Right atrium auricular region (tissue), 2 donors: ENCODE data around the gene CLEC2D. TPM values are rescaled to one million over a fixed set of nuclear protein-coding genes. Genes with fewer than 3 reads are reported as not detected.
A peak's percentile ranks its signal among the peaks of the same experiment; 100 is the strongest.
"Not testable (repeated sequence)": the region's sequence is repeated elsewhere in the genome, so short reads cannot be mapped to it uniquely, and the experiment has no call there.

ENCODE experiments used
- DNase-seq: peaks from one replicate; pipeline ENCODE4 v3.0.0-alpha.2; 2019; ENCODE audit warnings: low spot score
- H3K27ac ChIP-seq, 2 donors: fragments of 200-600 bp; sonication (generic); 1 replicate in 1 of 2; 2 replicates in 1 of 2; pipeline ENCODE4 v1.5.1; 2016 to 2019
- H3K27me3 ChIP-seq, 2 donors: fragments of 200-600 bp; sonication (generic); one replicate each; pipeline versions ENCODE4 v1.5.1 to v1.6.0; 2017 to 2019
- H3K36me3 ChIP-seq: fragments of 200-600 bp; sonication (generic); one replicate; pipeline ENCODE4 v1.5.1; 2016
- H3K4me1 ChIP-seq, 2 donors: fragments of 200-600 bp; sonication (generic); one replicate each; pipeline versions ENCODE4 v1.5.1 to v1.6.0; 2017 to 2019
- H3K4me3 ChIP-seq, 2 donors: fragments of 200-600 bp; sonication (generic); 1 replicate in 1 of 2; 2 replicates in 1 of 2; pipeline ENCODE4 v1.5.1; 2017 to 2019; ENCODE audit warnings: mild to moderate bottlenecking in 1 of 2, moderate library complexity in 1 of 2
- H3K9me3 ChIP-seq, 2 donors: fragments of 200-600 bp; sonication (generic); one replicate each; pipeline ENCODE4 v1.5.1; 2019
- total RNA-seq, 2 donors: library from RNA; depleted of rRNA; stranded (reverse); fragments of >200 nt; gene quantifications; one replicate each; pipeline ENCODE4 v1.1.0, GENCODE V29; 2016
- TF ChIP-seq, protein P1 (sequence below), 2 donors: fragments of 200-600 bp; sonication (generic); IDR thresholded peaks; one replicate each; pipeline ENCODE4 v1.5.1; 2019; ENCODE audit warnings: antibody characterized with exemption in 2 of 2

The CLEC2D gene
- total RNA-seq, 2 donors from 2014 or later: 6.5 to 6.9 TPM

DNA sequence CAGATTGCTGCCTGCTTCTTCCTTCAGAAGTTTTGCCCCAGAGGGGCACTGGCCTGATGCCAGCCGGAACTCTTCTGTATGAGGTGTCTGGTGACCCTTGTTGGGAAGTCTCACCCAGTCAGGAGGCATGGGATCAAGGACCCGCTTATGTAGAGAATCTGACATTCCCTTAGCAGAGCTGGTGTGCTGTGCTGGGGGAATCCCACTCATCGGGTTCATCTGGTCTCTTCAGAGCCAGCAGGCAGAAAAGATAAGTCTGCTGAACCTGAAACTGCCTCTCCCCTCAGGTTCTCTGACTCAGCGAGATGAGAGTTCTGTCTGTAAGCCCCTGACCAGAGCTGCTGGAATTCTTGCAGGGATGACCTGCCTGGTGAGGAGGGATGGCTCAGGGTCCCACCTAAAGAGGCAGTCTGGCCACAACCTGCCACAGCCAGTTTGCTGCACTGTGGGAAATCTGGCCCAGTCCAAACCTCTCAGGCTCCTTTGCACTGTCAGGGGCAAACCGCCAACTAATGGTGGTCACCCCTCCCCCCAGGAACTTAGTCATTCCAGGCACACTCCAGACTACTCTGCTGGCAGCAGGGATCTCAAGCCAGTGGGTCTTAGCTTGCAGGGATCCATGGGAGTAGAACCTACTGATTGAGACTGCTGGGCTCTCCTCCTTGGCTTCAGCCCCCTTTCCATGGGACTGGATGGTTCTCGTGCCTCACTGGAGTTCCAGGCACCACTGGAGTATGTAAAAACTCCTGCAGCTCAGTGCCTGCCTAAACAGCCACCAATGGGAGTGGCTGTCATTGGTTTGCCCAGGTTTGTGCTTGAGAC lies 4.1 kb downstream of the CLEC2D start:
- Histone ChIP-seq H3K9me3 (no peaks in the 10 kb centered on the region), H3K4me1 (peaks cover 0 to 14% of the 10 kb centered on the region in 2 donors), H3K4me3 (no peak overlapping the region), H3K36me3 (no peaks in the 10 kb centered on the region), H3K27ac (peak overlapping the region; percentile 19 to 57), H3K27me3 (no peaks in the 10 kb centered on the region)
- TF ChIP-seq, protein P1, sequence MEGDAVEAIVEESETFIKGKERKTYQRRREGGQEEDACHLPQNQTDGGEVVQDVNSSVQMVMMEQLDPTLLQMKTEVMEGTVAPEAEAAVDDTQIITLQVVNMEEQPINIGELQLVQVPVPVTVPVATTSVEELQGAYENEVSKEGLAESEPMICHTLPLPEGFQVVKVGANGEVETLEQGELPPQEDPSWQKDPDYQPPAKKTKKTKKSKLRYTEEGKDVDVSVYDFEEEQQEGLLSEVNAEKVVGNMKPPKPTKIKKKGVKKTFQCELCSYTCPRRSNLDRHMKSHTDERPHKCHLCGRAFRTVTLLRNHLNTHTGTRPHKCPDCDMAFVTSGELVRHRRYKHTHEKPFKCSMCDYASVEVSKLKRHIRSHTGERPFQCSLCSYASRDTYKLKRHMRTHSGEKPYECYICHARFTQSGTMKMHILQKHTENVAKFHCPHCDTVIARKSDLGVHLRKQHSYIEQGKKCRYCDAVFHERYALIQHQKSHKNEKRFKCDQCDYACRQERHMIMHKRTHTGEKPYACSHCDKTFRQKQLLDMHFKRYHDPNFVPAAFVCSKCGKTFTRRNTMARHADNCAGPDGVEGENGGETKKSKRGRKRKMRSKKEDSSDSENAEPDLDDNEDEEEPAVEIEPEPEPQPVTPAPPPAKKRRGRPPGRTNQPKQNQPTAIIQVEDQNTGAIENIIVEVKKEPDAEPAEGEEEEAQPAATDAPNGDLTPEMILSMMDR (IDR thresholded peaks at IDR 0.05): no peak
- DNase-seq: no peak

DNA sequence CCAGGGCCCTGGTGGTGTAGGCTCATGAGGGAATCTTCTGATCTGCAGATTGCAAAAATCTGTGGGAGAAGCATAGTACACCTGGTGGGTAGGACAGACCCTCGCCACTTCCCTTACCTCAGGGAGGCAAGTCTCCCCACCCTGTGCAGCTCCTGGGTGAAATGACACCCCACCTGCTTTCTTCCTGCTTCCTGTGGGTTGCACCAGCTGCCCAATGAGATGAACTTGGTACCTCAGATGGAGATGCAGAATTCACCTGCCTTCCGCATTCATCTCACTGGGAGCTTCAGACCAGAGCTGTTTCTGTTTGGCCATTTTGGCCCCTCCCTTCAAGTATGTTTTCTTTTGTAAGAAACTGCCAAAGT lies 4.7 kb downstream of the CLEC2D start:
- peak overlapping the region in 1 of 2 donors; percentile 13 for H3K27ac ChIP-seq
- H3K4me1 ChIP-seq: peaks cover 0 to 13% of the 10 kb centered on the region in 2 donors
- TF ChIP-seq, protein P1 (IDR thresholded peaks at IDR 0.05): no peak
- no peaks in the 10 kb centered on the region for H3K27me3 ChIP-seq
- H3K9me3 ChIP-seq: no peaks in the 10 kb centered on the region
- no peaks in the 10 kb centered on the region for H3K36me3 ChIP-seq
- H3K4me3 ChIP-seq: no peak overlapping the region
- DNase-seq: no peak

DNA sequence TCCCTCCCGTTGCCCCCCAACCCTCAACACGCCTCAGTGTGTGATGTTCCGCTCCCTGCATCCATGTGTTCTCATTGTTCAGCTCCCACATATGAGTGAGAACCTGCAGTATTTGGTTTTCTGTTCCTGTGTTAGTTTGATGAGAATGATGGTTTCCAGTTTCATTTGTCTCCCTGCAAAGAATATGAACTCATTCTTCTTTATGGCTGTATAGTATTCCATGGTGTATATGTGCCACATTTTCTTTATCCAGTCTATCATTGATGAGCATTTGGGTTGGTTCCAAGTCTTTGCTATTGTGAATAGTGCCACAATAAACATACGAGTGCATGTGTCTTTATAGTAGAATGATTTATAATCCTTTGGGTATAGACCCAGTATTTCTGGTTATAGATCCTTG lies 13.0 kb downstream of the CLEC2D start:
- H3K27ac ChIP-seq, H3K36me3 ChIP-seq, H3K4me1 ChIP-seq, DNase-seq, H3K9me3 ChIP-seq, H3K27me3 ChIP-seq, H3K4me3 ChIP-seq: not testable (repeated sequence)

DNA sequence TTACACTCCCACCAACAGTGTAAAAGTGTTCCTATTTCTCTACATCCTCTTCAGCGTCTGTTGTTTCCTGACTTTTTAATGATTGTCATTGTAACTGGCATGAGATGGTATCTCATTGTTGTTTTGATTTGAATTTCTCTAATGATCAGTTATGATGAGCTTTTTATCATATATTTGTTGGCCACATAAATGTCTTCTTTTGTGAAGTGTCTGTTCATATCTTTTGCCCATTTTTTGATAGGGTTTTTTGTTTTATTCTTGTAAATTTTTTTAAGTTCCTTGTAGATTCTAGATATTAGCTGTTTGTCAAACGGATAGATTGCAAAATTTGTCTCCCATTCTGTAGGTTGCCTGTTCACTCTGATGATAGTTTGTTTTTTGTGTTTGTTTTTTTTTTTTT lies 13.4 kb downstream of the CLEC2D start:
- H3K9me3 ChIP-seq, DNase-seq, H3K4me3 ChIP-seq, H3K27ac ChIP-seq, H3K4me1 ChIP-seq, H3K27me3 ChIP-seq: not testable (repeated sequence)
- H3K36me3 ChIP-seq: peaks cover 10% of the 10 kb centered on the region

DNA sequence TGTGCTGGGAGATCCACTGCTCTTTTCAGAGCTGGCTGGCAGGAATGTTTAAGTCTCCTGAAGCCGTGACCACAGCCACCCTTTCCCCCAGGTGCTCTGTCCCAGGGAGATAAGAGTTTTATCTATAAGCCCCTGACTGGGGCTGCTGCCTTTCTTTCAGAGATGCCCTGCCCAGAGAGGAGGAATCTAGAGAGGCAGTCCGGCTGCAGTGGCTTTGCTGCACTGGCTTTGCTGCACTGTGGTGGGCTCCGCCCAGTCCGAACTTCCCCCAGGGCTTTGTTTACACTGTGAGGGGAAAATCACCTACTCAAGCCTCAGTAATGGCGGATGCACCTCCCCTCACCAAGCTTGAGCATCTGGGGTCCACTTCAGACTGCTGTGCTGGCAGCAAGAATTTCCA lies 15.9 kb downstream of the CLEC2D start:
- not testable (repeated sequence) for H3K4me1 ChIP-seq, H3K4me3 ChIP-seq, H3K9me3 ChIP-seq, H3K27me3 ChIP-seq, DNase-seq, H3K27ac ChIP-seq
- H3K36me3 ChIP-seq: peaks cover 23% of the 10 kb centered on the region

DNA sequence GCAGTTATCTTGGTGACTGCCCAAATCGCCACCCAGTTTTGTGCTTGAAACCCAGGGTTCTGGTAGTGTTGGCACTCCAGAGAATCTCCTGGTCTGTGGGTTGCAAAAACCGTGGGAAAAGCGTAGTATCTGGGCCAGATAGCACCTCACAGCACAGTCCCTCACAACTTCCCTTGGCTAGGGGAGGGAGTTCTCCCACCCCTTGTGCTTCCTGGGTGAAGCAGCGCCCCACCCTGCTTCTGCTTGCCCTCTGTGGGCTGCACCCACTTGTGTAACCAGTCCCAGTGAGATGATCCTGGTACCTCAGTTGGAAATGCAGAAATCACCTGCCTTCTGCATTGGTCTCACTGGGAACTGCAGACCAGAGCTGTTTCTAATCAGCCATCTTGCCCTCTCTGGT lies 16.4 kb downstream of the CLEC2D start:
- Histone ChIP-seq H3K4me1 (peaks cover 0 to 5% of the 10 kb centered on the region in 2 donors), H3K9me3 (peaks cover 0 to 9% of the 10 kb centered on the region in 2 donors), H3K36me3 (peaks cover 23% of the 10 kb centered on the region), H3K27ac (no peak overlapping the region), H3K4me3 (no peak overlapping the region), H3K27me3 (no peaks in the 10 kb centered on the region)
- TF ChIP-seq, protein P1 (IDR thresholded peaks at IDR 0.05): no peak
- no peak for DNase-seq

DNA sequence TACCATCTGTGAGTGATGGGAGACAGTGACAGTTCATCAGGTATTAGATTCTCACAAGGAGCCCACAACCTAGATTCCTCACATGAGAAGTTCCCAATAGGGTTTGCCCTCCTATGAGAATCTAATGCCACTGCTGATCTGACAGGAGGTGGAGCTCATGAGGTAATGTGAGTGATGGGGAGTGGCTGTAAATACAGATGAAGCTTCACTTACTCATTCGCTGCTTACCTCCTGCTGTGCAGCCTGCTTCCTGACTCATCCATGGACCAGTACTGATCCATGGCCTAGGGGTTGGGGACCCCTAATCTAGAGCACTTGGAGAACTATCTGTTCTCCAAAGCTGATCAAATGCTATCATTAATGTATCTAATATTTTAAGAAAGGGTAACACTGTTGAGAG lies 17.7 kb downstream of the CLEC2D start:
- Histone ChIP-seq H3K4me3 (no peak overlapping the region), H3K27me3 (no peaks in the 10 kb centered on the region), H3K4me1 (peaks cover 0 to 5% of the 10 kb centered on the region in 2 donors), H3K9me3 (peaks cover 0 to 9% of the 10 kb centered on the region in 2 donors), H3K36me3 (peaks cover 28% of the 10 kb centered on the region), H3K27ac (no peak overlapping the region)
- TF ChIP-seq, protein P1 (IDR thresholded peaks at IDR 0.05): no peak
- DNase-seq: no peak
